ENCODE data around the gene SGTA. TPM values are rescaled to one million over a fixed set of nuclear protein-coding genes. Genes with fewer than 3 reads are reported as not detected.

SGTA gene
- total RNA-seq, 4 donors from 2014 or later, result 37.0 to 66.6 (median 47.5) TPM

GRCh38 chr19:2803486-2804155 is 20.5 kb upstream of the SGTA start:
- no peak for DNase-seq
- in situ Hi-C loops (cut with MboI; ENCODE audit: low pct_ligation_motif_present in 1 of 4, low pct_unique_long_range_greater_than_20kb in 1 of 4, low sequenced_read_pairs in 3 of 4), result no loop called here
- 85 to 100% methylated on average over 7 to 29 of the region's 29 CpGs for WGBS, 2 donors (ENCODE audit: low coverage in 1 of 2)
- Histone ChIP-seq H3K27me3 (no peaks in the 10 kb centered on the region), H3K36me3 (no peaks in the 10 kb centered on the region), H3K4me3 (no peak overlapping the region), H3K27ac (no peak overlapping the region), H3K9me3 (no peaks in the 10 kb centered on the region), H3K4me1 (no peaks in the 10 kb centered on the region)
- TF ChIP-seq POLR2AphosphoS5 (IDR thresholded peaks at IDR 0.05) (no peak), EP300 (IDR thresholded peaks at IDR 0.05; ENCODE audit: low read depth) (no peak), POLR2A (IDR thresholded peaks at IDR 0.05) (no peak)
- TF ChIP-seq, protein P1, sequence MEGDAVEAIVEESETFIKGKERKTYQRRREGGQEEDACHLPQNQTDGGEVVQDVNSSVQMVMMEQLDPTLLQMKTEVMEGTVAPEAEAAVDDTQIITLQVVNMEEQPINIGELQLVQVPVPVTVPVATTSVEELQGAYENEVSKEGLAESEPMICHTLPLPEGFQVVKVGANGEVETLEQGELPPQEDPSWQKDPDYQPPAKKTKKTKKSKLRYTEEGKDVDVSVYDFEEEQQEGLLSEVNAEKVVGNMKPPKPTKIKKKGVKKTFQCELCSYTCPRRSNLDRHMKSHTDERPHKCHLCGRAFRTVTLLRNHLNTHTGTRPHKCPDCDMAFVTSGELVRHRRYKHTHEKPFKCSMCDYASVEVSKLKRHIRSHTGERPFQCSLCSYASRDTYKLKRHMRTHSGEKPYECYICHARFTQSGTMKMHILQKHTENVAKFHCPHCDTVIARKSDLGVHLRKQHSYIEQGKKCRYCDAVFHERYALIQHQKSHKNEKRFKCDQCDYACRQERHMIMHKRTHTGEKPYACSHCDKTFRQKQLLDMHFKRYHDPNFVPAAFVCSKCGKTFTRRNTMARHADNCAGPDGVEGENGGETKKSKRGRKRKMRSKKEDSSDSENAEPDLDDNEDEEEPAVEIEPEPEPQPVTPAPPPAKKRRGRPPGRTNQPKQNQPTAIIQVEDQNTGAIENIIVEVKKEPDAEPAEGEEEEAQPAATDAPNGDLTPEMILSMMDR (IDR thresholded peaks at IDR 0.05), result no peak
- intact Hi-C loops (cut with DNase I; ENCODE audit: low total_unique reads), result no loop called here

DNA sequence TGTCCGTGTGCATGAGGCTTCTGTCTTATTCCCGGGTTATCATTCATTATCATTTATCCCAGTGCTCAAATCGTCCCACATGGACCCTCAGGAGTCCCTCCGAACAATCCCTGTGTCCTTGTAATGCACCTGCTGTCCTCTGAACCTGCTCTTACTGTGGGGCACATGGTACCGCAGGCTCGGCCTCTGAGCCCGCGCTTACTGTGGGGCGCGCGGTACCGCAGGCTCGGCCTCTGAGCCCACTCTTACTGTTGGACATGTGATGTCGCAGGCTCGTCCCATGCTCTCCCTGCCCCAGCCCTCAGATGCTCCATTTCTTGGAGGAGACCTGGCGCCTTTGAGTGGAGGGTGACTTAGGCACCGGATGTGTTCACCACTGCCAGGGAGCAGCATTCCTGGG is 19.8 kb upstream of the SGTA start:
- no peaks in the 10 kb centered on the region for H3K4me1 ChIP-seq
- 90 to 98% methylated on average over 2 to 17 of the region's 17 CpGs for WGBS, 2 donors (ENCODE audit: low coverage in 1 of 2)
- no peaks in the 10 kb centered on the region for H3K27me3 ChIP-seq
- no peaks in the 10 kb centered on the region for H3K9me3 ChIP-seq
- H3K36me3 ChIP-seq, result no peaks in the 10 kb centered on the region
- intact Hi-C loops (cut with DNase I; ENCODE audit: low total_unique reads), result no loop called here
- H3K4me3 ChIP-seq, result no peak overlapping the region
- no peak for TF ChIP-seq EP300 (IDR thresholded peaks at IDR 0.05; ENCODE audit: low read depth)
- no peak for TF ChIP-seq POLR2AphosphoS5 (IDR thresholded peaks at IDR 0.05)
- TF ChIP-seq POLR2A (IDR thresholded peaks at IDR 0.05), result no peak
- TF ChIP-seq, protein P1 (IDR thresholded peaks at IDR 0.05), result no peak
- H3K27ac ChIP-seq, result no peak overlapping the region
- in situ Hi-C loops (cut with MboI; ENCODE audit: low pct_ligation_motif_present in 1 of 4, low pct_unique_long_range_greater_than_20kb in 1 of 4, low sequenced_read_pairs in 3 of 4), result no loop called here
- no peak for DNase-seq

GRCh38 chr19:2800506-2800905 is 17.4 kb upstream of the SGTA start:
- 93% methylated on average over 16 of the region's 22 CpGs; no CpG with 5 or more reads in 1 of the 2 donors for WGBS, 2 donors (ENCODE audit: low coverage in 1 of 2)

DNA sequence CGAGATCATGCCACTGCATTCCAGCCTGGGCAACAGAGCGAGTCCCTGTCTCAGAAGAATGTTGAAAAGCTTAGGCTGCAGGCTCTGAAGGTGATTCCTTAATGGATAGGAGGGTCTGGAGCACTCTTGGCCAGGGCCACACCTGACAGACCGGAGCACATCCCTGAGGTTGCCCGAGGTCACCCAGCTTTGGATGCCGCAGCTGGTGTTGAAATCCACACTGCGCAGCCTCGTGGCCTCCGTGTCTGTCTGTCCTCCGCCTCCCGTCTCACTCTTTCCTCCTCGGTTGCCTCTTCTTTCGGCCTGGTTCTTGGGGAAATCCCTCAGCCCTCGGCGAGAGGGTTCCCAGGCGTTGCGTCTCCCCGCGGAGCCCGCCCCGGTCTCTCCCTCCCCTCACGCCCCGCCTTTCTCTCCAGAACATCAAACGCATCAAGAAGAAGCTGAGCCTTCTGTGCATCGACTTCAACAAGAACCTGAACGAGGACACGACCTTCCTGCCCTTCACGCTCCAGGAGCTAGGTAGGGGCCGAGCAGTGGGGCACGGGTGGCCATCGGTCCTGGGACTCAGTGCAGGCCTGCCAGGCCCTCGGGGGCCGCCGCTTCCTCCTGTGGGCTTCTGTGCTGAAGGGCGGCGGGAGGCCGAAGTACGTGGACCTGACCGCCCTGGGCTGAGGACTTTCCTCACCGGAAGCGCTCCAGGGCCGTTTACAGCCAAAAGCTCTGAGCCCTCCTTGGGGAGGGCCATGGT is 16.4 kb upstream of the SGTA start:
- intact Hi-C loops (cut with DNase I; ENCODE audit: low total_unique reads) (no loop called here), in situ Hi-C loops (cut with MboI; ENCODE audit: low pct_ligation_motif_present in 1 of 4, low pct_unique_long_range_greater_than_20kb in 1 of 4, low sequenced_read_pairs in 3 of 4) (no loop called here)
- DNase-seq, result no peak
- WGBS, 2 donors (ENCODE audit: low coverage in 1 of 2), result 95% methylated on average over 41 of the region's 41 CpGs; no CpG with 5 or more reads in 1 of the 2 donors
- Histone ChIP-seq H3K27me3 (no peaks in the 10 kb centered on the region), H3K36me3 (no peaks in the 10 kb centered on the region), H3K4me1 (no peaks in the 10 kb centered on the region), H3K9me3 (no peaks in the 10 kb centered on the region), H3K27ac (no peak overlapping the region), H3K4me3 (no peak overlapping the region)
- TF ChIP-seq POLR2A (IDR thresholded peaks at IDR 0.05), result no peak
- TF ChIP-seq EP300 (IDR thresholded peaks at IDR 0.05; ENCODE audit: low read depth), result no peak
- TF ChIP-seq, protein P1 (IDR thresholded peaks at IDR 0.05), result no peak
- no peak for TF ChIP-seq POLR2AphosphoS5 (IDR thresholded peaks at IDR 0.05)

More at GRCh38 chr19:2800506-2800905, 17.4 kb upstream of the SGTA start:
- intact Hi-C loops (cut with DNase I; ENCODE audit: low total_unique reads), result no loop called here
- DNase-seq, result no peak
- in situ Hi-C loops (cut with MboI; ENCODE audit: low pct_ligation_motif_present in 1 of 4, low pct_unique_long_range_greater_than_20kb in 1 of 4, low sequenced_read_pairs in 3 of 4), result no loop called here
- H3K4me3 ChIP-seq, result no peak overlapping the region
- no peaks in the 10 kb centered on the region for H3K4me1 ChIP-seq
- TF ChIP-seq EP300 (IDR thresholded peaks at IDR 0.05; ENCODE audit: low read depth), result no peak
- TF ChIP-seq POLR2AphosphoS5 (IDR thresholded peaks at IDR 0.05), result no peak
- H3K36me3 ChIP-seq, result no peaks in the 10 kb centered on the region
- H3K27me3 ChIP-seq, result no peaks in the 10 kb centered on the region
- no peaks in the 10 kb centered on the region for H3K9me3 ChIP-seq
- H3K27ac ChIP-seq, result no peak overlapping the region

All from transverse colon (tissue), 4 donors.